HepG2 (cell line): ENCODE measurements around the gene DMGDH. TPM values are rescaled to one million over a fixed set of nuclear protein-coding genes. Genes with fewer than 3 reads are reported as not detected.

Experiments used
- REPIN1 ChIP-seq: sonication (generic); formaldehyde crosslinking; IDR thresholded peaks from 2 replicates; pipeline ENCODE4 v1.8.0; 2022; ENCODE audit warnings: missing genetic modification reagents, low read depth, mild to moderate bottlenecking, borderline replicate concordance
- SP2 ChIP-seq: sonication (generic); formaldehyde crosslinking; IDR thresholded peaks from 2 replicates; pipeline ENCODE4 v1.5.1; 2020; ENCODE audit warnings: mild to moderate bottlenecking, missing genetic modification reagents
- USF2 ChIP-seq, 2 experiments: sonication (generic) in 1 of 2; formaldehyde crosslinking in 1 of 2; IDR thresholded peaks; 2 replicates each; pipeline versions ENCODE4 v1.5.1 to v1.6.1; 2011 to 2020; ENCODE audit warnings: borderline replicate concordance in 1 of 2, low read depth in 1 of 2, low read length in 1 of 2, mild to moderate bottlenecking in 1 of 2, missing genetic modification reagents in 1 of 2, moderate library complexity in 1 of 2
- WIZ ChIP-seq: sonication (generic); formaldehyde crosslinking; IDR thresholded peaks from 2 replicates; pipeline ENCODE4 v1.5.1; 2020; ENCODE audit warnings: mild to moderate bottlenecking, missing genetic modification reagents
- ZFP90 ChIP-seq: sonication (generic); formaldehyde crosslinking; IDR thresholded peaks from 2 replicates; pipeline ENCODE4 v1.8.0; 2022; ENCODE audit warnings: missing genetic modification reagents, mild to moderate bottlenecking, inconsistent platforms, borderline replicate concordance
- ZHX2 ChIP-seq, 2 experiments: sonication (generic) in 1 of 2; formaldehyde crosslinking in 1 of 2; IDR thresholded peaks; 2 replicates each; pipeline versions ENCODE4 v1.6.1 to v1.9.0; 2014 to 2022; ENCODE audit warnings: antibody characterized with exemption in 1 of 2, borderline replicate concordance in 1 of 2, inconsistent platforms in 1 of 2, low read depth in 1 of 2, missing genetic modification reagents in 1 of 2
- ZNF282 ChIP-seq: fragments of 450-650 bp; IDR thresholded peaks from 2 replicates; pipeline ENCODE4 v1.6.1; 2018; ENCODE audit not compliant: partially characterized antibody
- ZNF557 ChIP-seq: sonication (generic); formaldehyde crosslinking; IDR thresholded peaks from 2 replicates; pipeline ENCODE4 v1.4.0; 2020; ENCODE audit warnings: missing genetic modification reagents
- ZNF691 ChIP-seq: sonication (generic); formaldehyde crosslinking; IDR thresholded peaks from 2 replicates; pipeline ENCODE4 v1.4.0; 2020; ENCODE audit warnings: missing genetic modification reagents, low read depth, mild to moderate bottlenecking, borderline replicate concordance
- polyA plus RNA-seq, 8 experiments: library from polyadenylated mRNA; depleted of rRNA in 3 of 8; stranded (reverse) in 7 of 8; unstranded in 1 of 8; fragments of >200 nt; fragmentation: Illumina TruSeq in 4 of 8; extraction: Trizol in 4 of 8; gene quantifications; 2 replicates each; pipeline versions ENCODE4 v1.2.1 to v1.2.3, GENCODE V29; 2011 to 2016; ENCODE audit warnings: low read depth in 4 of 8, missing spikeins in 1 of 8, mixed read lengths in 1 of 8; ENCODE audit not compliant: insufficient read depth in 1 of 8
- total RNA-seq, 5 experiments: library from RNA; depleted of rRNA; stranded (reverse); fragments of >200 nt; fragmentation: Illumina TruSeq; extraction: Trizol; gene quantifications; 2 replicates each; pipeline ENCODE4 v1.2.3, GENCODE V29; 2016; ENCODE audit warnings: low read depth in 1 of 5
- TF ChIP-seq, protein P1 (sequence below): sonication (generic); formaldehyde crosslinking; IDR thresholded peaks from 2 replicates; pipeline ENCODE4 v1.8.1; 2023; ENCODE audit warnings: mild to moderate bottlenecking, missing genetic modification reagents, borderline replicate concordance
- TF ChIP-seq, protein P2 (sequence below): sonication (generic); formaldehyde crosslinking; IDR thresholded peaks from 2 replicates; pipeline ENCODE4 v1.8.0; 2022; ENCODE audit warnings: mild to moderate bottlenecking, missing genetic modification reagents, moderate library complexity
- TF ChIP-seq, protein P3 (sequence below): sonication (generic); formaldehyde crosslinking; IDR thresholded peaks from 2 replicates; pipeline ENCODE4 v1.5.1; 2020; ENCODE audit warnings: missing genetic modification reagents, mild to moderate bottlenecking, borderline replicate concordance
- TF ChIP-seq, protein P4 (sequence below): sonication (generic); formaldehyde crosslinking; IDR thresholded peaks from 2 replicates; pipeline ENCODE4 v1.4.0; 2020; ENCODE audit warnings: missing genetic modification reagents

The DMGDH gene
- total and polyA plus RNA-seq, 2 of the 13 experiments (the other 11 are each of a cell fraction or from before 2014, with no cell fraction given) = 3.6 to 7.9 TPM

DNA sequence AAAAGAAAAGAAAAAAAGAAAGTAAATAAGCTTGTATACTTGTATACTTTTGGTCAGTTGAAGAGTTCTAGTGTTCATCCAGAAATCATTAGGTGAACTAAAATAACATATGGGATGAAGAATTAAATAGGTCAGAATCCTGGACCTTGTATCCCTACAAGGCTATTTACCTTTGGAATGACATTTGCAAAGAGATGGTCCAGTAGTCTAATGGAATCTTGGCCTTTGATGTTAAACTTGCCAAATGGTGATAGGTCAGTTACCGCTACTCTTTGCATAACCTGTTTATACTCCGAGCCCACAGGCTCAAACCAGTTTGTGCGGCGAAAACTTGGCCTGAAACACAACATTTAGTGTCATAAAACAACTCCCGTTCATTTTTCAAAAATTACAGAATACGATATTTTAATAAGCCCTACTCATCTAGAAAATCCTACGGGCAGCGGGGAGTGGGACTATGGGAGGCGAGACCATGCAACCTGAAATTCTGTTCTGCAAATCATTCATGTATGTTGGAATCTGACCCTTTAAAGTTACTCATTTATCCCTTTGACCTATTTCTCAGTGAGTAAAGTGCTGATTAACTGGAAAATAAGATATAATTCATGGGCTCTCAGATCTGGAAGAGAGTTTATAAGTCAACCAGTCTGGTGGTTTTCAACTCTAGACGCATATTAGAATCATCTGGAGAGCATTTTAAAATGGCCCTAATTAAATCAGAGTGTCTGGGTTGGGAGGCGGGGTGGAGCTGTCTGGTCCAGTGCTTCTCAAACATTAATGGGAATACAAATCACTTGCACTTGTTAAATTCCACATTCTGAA is 38.6 kb downstream of the DMGDH start (continued):
- TF ChIP-seq, protein P1, sequence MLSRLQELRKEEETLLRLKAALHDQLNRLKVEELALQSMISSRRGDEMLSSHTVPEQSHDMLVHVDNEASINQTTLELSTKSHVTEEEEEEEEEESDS (CRISPR knock-in tag) = no peak
- TF ChIP-seq ZNF691 (CRISPR knock-in tag) = no peak
- TF ChIP-seq, protein P2, sequence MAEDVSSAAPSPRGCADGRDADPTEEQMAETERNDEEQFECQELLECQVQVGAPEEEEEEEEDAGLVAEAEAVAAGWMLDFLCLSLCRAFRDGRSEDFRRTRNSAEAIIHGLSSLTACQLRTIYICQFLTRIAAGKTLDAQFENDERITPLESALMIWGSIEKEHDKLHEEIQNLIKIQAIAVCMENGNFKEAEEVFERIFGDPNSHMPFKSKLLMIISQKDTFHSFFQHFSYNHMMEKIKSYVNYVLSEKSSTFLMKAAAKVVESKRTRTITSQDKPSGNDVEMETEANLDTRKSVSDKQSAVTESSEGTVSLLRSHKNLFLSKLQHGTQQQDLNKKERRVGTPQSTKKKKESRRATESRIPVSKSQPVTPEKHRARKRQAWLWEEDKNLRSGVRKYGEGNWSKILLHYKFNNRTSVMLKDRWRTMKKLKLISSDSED = no peak
- no peak for TF ChIP-seq USF2 (IDR thresholded peaks at IDR 0.05; ENCODE audit: low read depth, low read length)
- no peak for TF ChIP-seq USF2 (CRISPR knock-in tag; IDR thresholded peaks at IDR 0.05; ENCODE audit: borderline replicate concordance)
- no peak for TF ChIP-seq REPIN1 (CRISPR knock-in tag)
- TF ChIP-seq SP2 (CRISPR knock-in tag) = no peak
- no peak for TF ChIP-seq WIZ (CRISPR knock-in tag)
- TF ChIP-seq ZNF557 = no peak
- TF ChIP-seq, protein P3, sequence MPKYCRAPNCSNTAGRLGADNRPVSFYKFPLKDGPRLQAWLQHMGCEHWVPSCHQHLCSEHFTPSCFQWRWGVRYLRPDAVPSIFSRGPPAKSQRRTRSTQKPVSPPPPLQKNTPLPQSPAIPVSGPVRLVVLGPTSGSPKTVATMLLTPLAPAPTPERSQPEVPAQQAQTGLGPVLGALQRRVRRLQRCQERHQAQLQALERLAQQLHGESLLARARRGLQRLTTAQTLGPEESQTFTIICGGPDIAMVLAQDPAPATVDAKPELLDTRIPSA (CRISPR knock-in tag) = no peak
- no peak for TF ChIP-seq ZFP90 (CRISPR knock-in tag)
- no peak for TF ChIP-seq ZHX2 (IDR thresholded peaks at IDR 0.05; ENCODE audit: low read depth)
- no peak for TF ChIP-seq ZHX2 (CRISPR knock-in tag; IDR thresholded peaks at IDR 0.05; ENCODE audit: borderline replicate concordance)
- no peak for TF ChIP-seq ZNF282
- TF ChIP-seq, protein P4, sequence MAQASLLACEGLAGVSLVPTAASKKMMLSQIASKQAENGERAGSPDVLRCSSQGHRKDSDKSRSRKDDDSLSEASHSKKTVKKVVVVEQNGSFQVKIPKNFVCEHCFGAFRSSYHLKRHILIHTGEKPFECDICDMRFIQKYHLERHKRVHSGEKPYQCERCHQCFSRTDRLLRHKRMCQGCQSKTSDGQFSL (CRISPR knock-in tag) = no peak
